Activated CD8-positive, alpha-beta memory T cell treated with anti-CD3 and anti-CD28 coated beads for 4 hours (primary cell): ENCODE data around the gene FDPS.
"Not testable (repeated sequence)": the region's sequence is repeated elsewhere in the genome, so short reads cannot be mapped to it uniquely, and the experiment has no call there.

Source experiments
- DNase-seq, 2 donors: peaks; one replicate each; pipeline ENCODE4 v3.0.0-alpha.2; 2020; ENCODE audit warnings: low read depth in 2 of 2

The FDPS gene

DNA sequence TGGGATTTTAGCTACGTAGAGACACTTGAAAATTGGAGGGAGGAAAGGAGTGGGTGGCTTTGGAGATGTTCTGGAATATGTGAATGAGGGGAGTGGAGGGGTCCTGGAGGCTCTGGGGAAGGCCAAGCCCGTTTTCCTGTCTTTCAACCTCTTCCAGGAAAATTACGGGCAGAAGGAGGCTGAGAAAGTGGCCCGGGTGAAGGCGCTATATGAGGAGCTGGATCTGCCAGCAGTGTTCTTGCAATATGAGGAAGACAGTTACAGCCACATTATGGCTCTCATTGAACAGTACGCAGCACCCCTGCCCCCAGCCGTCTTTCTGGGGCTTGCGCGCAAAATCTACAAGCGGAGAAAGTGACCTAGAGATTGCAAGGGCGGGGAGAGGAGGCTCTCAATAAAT lies 11.6 kb downstream of the FDPS start:
- DNase-seq: no peak

DNA sequence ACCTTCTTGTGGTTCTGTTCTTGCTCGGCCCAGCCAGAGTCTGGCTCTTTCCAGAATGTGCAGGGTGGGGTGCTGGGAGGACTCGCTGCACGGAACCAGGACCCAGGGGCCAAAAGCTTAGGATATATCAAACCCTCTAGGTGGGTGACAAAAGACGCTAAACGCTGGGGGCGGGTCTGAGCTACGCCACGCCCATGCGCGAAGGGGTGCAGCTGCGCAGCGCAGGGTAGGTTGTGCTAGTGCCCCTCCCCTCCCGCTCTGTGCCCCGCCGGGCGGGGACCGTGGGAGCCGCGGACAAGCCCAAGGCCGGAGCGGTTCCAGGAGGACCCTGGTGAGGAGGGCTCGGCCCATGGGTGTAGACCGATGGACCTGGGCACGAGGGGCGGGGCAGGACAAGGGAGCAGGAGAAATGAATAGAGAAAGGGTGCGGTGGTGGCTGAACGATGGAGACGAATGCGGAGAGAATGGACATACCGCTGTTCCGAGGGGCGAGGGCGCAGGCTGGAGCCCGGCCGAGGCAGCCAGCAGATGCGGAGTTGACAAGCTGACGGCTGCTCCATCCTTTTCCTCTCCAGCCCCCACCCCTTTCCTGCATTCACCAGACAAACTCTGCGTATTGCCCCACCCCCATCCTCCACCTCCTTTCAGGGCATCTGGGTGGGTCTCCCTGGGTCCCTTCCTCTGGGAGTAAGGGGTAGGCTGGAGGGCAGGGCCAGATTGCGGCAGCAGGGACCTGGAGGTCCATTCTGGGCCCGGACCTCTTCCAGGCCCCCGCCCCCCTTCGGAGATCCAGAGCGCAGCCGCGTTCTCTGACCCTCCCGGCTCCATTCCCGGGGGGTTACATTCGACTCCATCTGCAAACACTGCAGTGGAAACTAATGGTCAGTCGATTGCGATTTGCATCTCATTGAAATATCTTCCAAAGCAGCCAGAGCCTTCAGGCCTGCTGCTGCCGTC lies 12.3 kb downstream of the FDPS start, which contains the start of gene RUSC1:
Gene RUSC1 (plus strand): TSS at position 234 of the 957 bp plus-strand sequence. CDS start 880 bp downstream, outside the sequence.
- peak; percentile 39 to 51 for DNase-seq

DNA sequence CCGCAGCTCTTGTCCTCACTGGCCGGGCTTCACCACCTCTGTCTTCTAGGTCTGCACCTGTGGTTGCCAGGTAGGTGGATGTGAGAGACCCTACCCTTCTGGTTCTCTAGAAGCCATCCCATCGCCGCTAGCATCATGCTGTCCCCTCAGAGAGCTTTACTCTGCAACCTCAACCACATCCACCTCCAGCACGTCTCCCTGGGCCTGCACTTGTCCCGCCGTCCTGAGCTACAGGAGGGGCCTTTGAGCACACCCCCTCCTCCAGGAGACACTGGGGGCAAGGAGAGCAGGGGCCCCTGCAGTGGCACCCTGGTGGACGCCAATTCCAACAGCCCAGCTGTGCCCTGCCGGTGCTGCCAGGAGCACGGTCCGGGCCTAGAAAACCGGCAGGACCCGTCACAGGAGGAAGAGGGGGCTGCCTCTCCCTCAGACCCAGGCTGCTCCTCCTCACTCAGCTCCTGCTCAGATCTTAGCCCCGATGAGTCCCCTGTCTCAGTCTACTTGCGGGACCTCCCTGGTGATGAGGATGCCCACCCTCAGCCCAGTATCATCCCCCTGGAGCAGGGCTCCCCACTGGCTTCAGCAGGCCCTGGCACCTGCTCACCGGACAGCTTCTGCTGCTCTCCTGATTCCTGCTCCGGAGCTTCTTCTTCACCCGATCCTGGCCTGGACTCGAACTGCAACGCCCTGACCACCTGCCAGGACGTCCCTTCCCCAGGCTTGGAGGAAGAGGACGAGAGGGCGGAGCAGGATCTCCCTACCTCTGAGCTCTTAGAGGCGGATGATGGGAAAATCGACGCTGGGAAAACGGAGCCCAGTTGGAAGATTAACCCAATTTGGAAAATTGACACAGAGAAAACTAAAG lies 13.2 kb downstream of the FDPS start:
- no peak for DNase-seq

DNA sequence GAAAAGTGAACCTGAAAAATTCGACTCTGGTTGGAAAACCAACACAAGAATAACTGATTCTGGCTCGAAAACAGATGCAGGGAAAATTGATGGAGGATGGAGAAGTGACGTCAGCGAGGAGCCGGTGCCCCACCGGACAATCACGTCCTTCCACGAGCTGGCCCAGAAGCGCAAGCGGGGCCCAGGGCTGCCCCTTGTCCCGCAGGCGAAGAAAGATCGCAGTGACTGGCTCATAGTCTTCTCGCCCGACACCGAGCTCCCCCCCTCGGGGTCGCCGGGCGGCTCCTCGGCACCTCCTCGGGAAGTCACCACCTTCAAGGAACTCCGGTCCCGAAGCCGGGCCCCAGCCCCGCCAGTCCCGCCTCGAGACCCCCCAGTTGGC lies 13.9 kb downstream of the FDPS start:
- no peak for DNase-seq

DNA sequence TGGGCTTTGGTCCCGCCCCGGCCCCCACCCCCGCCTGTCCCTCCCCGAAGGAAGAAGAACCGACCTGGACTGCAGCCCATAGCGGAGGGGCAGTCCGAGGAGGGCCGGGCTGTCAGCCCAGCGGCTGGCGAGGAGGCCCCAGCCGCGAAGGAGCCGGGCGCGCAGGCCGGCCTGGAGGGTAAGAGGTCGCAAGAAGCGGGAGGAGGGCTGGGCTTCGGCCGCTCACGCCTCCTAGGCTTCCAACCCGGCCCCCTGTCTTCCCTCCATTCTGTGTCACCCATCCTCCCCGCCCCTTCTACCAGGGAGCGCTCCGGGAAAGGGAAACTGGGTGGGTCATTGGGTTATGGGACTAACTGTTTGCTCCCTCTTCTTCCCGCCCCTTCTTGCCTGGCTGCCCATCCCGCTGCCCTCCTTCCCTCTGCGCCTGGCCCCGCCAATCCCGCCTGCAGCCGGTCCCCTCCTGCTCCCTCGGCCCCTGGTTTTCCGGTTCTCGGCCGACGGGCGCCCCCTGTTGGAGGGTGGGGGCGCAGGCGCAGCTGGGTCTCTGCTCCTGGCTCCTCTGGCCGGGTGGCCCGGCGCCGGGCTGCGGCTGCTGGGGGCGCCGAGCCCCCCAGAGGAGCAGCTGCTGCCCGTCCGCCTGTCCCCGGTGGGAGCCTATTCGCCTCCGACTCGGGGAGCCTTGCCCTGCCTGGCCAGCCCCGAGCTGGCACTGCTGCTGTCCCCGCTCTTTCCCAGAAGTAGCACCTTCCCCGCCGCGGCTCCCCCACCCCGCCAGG lies 14.5 kb downstream of the FDPS start:
- peak; percentile 66 to 70 for DNase-seq

DNA sequence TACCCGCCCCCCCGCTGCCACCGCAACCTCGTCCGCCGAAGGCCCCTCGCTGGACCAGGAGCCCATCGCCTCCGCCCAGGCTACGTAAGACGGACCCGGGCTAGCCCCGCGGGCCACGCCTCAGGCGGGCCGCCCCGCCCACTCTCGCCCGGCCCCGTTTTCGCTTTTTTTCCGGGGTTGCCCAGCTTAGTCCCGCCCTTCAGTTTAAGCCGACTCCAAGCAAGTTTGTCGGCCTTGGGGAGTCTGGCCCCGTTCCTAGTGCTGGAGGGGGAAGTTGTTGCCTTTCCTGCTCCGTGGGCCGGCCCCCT lies 15.0 kb downstream of the FDPS start:
- DNase-seq: peak; percentile 53 to 58

DNA sequence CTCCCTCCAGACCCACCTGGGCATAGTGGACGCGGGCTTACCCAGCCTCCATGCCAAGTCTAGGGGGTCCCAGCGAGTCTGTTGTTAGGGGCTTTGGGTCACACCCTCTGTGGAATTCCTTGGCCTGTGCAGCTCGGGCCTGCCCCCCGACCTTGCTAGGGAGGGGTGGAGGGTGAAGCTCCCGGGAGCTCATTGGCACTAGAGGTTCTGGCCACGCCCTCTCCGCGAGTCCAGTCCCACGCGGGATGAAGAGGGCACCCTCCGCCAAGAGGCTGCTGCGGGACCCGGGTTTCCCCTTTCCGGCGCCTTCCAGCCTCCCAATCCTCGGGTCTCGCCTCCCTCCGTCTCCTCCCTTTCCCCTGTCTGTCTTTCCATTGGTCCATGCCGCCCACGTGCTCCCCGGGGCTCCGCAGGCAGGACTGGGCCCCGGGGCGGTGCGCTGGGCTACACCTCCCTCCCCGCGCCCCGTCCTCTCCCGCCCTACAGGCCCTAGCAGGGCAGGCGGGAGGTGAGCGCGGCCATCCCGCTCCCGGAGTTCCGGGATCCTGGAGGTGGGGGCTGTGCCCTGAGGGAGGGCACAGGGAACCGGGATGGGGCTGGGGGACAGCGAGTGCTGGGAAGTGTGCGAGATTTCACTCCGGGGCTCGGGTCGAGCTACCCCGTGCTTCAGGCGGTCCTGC lies 15.5 kb downstream of the FDPS start:
- peak; percentile 67 to 69 for DNase-seq

DNA sequence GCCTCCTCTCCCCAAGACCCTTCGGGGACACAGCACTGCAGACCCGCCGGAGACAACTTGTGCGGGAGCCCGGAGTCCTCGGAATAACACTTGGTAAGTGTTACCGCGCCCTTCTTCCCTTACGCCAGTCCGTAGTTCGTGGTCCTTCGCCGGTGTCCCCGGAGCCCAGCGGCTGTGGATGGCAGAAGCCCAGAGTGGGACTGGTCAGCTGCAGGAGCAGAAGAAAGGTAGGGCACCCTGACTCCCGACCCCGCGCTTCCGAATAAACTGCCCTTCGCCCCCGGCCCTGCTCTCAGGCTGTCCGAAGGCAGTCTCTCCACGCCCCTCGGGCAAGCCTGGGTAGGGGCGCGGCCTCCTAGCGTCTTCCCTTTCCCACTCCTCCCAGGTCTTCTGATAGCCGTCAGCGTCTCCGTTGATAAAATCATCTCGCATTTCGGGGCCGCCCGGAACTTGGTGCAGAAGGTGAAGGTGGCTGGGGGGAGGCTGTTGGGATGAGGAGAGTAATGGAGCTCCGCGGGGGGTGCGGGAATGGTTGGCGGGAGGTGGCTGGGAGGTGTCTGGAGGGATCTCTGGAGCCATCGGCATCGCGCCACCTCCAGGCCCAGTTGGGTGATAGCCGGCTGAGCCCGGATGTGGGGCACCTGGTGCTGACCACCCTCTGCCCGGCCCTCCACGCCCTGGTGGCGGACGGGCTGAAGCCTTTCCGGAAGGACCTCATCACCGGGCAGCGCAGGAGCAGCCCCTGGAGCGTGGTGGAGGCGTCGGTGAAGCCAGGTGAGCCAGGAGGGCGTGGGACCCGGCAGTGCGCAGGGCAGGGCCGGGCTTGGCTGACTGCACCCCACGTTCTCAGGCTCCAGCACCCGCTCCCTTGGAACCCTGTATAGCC lies 16.3 kb downstream of the FDPS start:
- DNase-seq: no peak

DNA sequence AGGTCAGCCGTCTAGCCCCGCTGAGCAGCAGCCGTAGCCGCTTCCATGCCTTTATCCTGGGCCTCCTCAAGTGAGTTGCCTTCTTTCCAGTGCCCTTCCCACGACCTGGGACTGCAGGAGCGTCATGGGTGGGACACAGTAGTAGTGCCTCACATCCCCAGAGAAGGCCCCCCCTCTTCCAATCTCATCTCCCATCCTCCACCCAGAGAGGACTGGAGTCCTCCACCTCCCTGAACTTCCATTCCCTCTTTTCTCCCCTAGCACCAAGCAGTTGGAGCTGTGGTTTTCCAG lies 16.9 kb downstream of the FDPS start:
- no peak for DNase-seq

DNA sequence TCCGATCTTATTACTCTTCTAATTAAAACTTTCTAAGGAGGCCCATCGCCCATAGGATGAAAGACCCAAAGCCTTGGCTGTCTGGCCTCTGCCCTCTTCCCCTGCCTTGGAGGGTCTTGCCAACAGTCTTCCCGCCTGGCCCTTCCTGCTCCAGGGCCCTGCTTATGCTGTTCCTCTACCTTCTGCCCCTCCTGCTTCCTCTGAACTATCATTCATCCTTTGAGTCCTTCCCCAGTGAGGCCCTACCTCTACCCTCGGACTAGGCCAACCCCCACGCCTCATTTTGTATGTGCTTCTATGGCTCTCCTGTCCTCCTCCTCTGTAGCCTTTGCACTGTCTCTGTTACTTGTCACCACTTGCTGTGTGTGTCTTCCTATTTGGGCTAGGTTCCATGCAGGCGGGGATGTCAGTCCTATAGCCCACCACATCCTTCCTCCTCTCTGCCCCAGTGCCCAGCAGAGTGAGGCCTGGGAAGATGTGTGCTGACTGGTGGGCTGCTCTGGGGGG lies 17.4 kb downstream of the FDPS start:
- DNase-seq: no peak

DNA sequence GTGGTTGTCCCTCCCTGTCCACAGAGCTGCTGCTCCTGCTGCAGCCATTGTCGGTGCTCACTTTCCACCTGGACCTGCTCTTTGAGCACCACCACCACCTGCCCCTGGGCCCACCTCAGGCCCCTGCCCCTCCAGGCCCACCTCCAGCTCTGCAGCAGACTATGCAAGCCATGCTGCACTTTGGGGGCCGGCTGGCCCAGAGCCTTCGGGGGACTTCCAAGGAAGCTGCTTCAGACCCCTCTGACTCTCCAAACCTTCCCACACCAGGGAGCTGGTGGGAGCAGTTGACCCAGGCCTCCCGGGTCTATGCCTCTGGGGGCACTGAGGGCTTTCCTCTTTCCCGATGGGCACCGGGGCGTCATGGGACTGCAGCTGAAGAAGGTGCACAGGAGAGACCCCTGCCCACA lies 18.0 kb downstream of the FDPS start:
- DNase-seq: no peak

DNA sequence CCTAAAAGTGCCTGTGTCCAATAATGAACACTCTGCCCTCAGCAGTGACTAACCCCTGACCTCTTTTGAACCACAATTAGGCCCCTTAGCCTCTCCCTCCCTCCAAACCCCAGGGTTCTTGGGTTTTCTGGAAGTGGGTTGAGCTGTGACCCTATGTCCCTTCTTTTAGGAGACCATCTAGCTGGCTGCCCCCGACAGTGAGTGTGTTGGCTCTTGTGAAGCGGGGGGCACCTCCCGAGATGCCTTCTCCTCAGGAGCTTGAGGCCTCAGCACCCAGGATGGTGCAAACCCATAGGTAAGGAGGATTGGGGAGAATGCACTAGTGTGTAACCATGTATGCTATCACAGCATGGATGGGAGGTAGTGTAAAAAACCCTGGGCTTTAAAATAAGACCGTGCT lies 19.3 kb downstream of the FDPS start:
- no peak for DNase-seq

DNA sequence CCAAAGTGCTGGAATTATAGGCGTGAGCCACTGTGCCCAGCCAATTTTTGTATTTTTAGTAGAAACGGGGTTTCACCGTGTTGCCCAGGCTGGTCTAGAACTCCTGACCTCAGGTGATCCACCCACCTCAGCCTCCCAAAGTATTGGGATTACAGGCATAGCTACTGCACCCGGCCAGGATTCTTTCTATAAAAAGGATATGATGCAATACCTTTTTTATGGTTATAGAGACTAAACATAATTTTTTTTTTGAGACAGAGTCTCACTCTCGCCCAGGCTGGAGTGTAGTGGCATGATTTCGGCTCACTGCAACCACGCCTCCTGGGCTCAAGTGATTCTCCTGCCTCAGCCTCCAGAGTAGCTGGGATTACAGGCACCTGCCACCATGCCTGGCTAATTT lies 20.2 kb downstream of the FDPS start:
- DNase-seq: not testable (repeated sequence)

DNA sequence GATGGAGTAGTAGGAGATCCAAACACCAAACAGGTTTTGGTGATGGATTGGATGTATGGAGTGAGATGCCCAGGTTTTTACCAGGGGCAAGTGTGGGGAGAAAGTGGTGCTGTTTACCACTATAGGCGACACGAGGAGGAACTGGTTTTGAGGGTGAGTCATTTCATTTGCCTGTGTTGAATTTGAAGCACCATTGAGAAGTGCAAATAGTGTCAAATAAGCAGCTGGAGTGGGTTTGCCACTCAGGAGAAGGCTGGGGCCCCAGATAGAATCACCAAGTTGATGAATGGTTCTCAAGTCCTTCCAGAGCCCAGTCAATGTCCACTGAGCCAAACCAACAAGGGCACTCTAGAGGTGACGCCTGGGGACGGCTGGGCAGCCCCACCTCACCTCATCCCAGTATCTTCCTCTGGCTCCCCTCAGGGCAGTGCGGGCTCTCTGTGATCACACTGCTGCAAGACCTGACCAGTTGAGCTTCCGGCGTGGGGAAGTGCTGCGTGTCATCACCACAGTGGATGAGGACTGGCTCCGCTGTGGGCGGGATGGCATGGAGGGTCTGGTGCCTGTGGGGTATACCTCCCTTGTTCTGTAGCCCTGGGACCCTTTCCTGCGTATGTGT lies 21.4 kb downstream of the FDPS start:
- DNase-seq: no peak

DNA sequence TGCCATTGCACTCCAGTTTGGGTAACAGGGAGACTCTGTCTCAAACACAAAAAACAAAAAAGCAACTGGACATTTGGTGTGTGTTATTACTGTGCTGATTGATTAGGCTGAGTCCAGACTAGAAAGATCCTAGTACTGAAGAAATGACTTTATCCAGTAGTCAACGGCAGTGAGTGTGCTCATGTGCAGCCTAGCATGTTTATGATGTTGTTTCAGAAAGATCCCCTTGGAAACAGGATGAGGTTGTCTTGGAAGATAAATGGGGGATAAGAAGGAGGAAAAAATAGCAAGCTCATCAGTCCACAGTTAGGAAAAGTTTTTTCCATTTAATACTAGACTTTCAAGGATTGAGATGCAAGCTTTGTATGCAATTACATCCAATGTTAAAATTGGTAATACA lies 26.3 kb downstream of the FDPS start:
- no peak for DNase-seq

DNA sequence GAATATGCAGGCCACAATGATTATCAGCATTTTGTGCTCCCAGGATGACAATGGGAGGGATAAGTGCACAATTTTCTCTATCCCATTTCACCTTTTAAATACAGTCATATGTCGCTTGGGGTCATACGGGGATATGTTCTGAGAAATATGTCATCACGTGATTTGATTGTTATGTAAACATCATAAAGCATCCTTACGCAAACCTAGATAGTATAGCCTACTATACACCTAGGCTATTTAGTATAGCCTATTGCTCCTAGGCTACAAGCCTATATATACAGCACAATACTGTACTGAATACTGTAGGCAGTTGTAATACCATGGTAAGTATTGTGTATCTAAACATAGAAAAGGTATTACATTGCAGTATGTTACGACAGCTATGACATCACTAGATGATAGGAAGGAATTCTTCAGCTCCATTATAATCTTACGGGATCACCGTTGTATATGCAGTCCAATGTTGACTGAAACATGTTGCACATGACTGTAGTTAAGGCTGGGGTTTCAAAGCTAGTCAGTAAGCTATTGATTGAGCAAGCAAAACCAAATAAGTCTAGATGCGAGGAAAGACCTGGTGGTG lies 30.9 kb downstream of the FDPS start:
- no peak for DNase-seq

DNA sequence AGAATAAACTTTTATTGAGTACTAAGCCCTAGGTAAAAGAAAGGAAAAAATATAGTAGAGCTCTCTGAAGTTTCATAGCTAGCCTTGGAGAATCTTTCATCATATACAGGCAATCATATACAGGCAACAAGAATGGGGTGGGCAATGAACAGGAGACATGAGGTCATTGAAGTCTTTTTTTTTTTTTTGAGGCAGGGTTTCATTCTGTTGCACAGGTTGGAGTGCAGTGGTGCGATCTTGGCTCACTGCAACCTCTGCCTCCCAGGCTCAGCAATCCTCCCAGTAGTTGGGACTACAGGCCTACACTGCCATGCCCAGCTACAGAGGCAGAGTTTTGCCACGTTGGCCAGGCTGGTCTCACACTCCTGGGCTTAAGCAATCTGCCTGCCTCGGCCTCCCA lies 34.2 kb downstream of the FDPS start:
- DNase-seq: no peak

DNA sequence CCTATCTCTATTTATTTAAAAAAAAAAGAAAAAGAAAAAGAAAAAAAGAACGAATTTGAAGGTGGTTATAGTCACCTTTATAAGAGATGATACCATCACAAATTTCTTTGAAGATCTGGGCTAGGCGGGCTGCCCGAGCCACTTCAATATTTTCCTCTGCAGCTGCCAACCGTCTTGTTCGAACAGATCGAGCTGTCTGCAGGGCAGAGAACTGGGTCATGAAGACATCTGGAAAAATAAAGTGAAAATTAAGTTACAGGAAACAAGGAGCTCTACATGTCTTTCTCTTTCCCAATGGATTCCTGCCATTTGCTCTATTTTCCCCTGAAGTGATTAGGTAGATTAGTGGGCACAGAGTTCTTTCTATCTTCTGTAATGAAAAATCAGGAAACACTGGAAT lies 44.0 kb downstream of the FDPS start:
- DNase-seq: no peak

DNA sequence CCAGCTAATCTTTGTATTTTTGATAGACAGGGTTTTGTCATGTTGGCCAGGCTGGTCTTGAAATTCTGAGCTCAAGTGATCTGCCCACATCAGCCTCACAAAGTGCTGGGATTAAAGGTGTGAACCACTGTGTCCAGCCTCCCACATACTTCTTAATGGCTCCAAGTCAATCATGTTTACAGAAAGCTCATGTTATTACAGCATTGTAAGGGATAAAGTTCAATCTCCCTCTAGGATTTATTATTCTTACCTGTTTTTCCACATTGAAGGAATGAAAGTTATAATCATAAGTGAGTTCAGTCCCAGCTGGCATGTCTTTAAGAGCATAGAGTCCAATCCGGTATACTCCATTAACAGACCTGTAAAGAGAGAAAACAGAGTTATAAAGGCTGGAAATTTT lies 51.4 kb downstream of the FDPS start:
- DNase-seq: no peak
